ENCODE results near the gene CHRNE. TPM values are rescaled to one million over a fixed set of nuclear protein-coding genes. Genes with fewer than 3 reads are reported as not detected.

Gene CHRNE
- total RNA-seq, 2 experiments from 2014 or later: 3.2 to 3.7 TPM

DNA sequence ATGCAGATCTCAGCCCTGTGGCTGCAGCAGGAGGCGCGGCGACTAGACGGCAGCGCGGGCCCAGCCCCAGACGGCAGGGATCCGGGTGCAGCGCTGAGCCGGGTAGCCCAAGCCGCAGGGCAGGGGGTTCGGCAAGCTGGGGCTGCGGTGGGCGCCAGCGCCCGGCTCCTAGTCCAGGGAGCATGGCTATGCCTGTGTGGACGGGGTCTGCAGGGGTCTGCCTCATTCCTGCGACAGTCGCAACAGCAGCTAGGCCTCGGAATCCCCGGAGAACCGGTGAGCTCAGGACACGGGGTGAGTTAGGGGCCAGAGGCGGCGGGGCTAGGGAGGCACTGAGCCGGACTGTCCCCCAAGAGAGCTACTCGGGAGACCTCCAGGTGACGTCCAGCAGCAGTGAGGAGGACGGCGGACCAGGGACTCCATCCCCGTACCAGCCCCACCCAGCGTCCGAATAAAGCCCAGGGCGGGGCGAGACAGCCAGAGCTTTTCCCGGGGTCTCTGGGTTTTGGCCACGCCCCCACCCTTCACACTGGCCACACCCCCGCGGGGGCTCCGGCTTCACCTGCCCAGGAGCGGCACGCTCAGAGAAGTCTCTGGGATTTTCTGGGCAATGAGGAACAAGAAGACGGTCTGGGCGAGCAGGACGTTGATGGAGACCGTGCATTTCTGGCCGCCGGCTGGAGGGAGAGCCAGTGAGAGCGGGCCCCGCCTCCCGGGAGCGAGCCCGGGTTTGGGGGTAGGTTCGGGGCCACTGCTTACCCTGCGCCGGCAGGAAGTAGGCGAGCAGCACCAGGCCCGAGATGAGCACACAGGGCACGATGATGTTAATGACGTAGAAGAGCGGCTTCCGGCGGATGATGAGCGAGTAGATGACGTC lies 2.4 kb downstream of the CHRNE start:
- peak in 13 of 14 experiments; percentile 32 to 92 (median 61) for DNase-seq
- peaks cover 12% of the 10 kb centered on the region for H3K36me3 ChIP-seq (ENCODE audit: insufficient read depth, low read length)
- Mint-ChIP-seq H3K27me3 (peaks cover 10% of the 10 kb centered on the region), H3K4me3 (peak overlapping the region; percentile 94), H3K36me3 (ENCODE audit: low read depth) (peaks cover 33% of the 10 kb centered on the region), H3K4me1 (ENCODE audit: low read depth) (peaks cover 37% of the 10 kb centered on the region), H3K27ac (peak overlapping the region; percentile 94), H3K9me3 (no peaks in the 10 kb centered on the region)
- intact Hi-C loops (cut with DNase I, micrococcal nuclease): loop anchor here (5.0 kb wide), 3 partner anchors 42 to 333 kb away; partner anchors contain the start of genes GLTPD2 (in 1 of the 2), RNF167 (in 1 of the 2), SLC25A11 (in 1 of the 2) and VMO1 (in 1 of the 2)
- CTCF ChIA-PET: interaction anchor here (1.2 to 2.1 kb wide), 5 partner anchors 40 to 169 kb away, joined by 3 to 9 read pairs (median 3); partner anchors contain the start of genes CAMTA2, RNF167 and SLC25A11
- H3K4me3 ChIP-seq (ENCODE audit: low read length): peak overlapping the region; percentile 81
- no peak for TF ChIP-seq CTCF (IDR thresholded peaks at IDR 0.05)
- H3K4me1 ChIP-seq (ENCODE audit: insufficient read depth, low read length): peaks cover 52% of the 10 kb centered on the region
- H3K27ac ChIP-seq (ENCODE audit: low read depth in 1 of 2, low read length in 2 of 2): peak overlapping the region in 1 of 2 donors; percentile 16
- POLR2A ChIA-PET: interaction anchor here (0.8 to 5.9 kb wide), 17 partner anchors 9 to 757 kb away, joined by 3 to 54 read pairs (median 4); partner anchors contain the start of genes ARRB2, CAMTA2, CYB5D2 and MINK1
- H3K9me3 ChIP-seq (ENCODE audit: control insufficient read depth in 1 of 2, insufficient read depth in 1 of 2, low read length in 2 of 2): peaks cover 0 to 18% of the 10 kb centered on the region in 2 experiments
- ATAC-seq (ENCODE audit: poor library complexity): peak; percentile 43
- H3K27me3 ChIP-seq (ENCODE audit: control insufficient read depth in 1 of 2, insufficient read depth in 2 of 2, low read length in 2 of 2): no peaks in the 10 kb centered on the region

GRCh38 chr17:4899341-4900230 lies 3.3 kb downstream of the CHRNE start, which contains the start of gene C17orf107:
Gene C17orf107 (plus strand): TSS chr17:4899536. CDS start chr17:4899763, 227 bp downstream.
- ChIA-PET CTCF (interaction anchor here (0.7 to 2.1 kb wide), 11 partner anchors 9 to 190 kb away, joined by 3 to 11 read pairs (median 3); partner anchors contain the start of genes ARRB2, PFN1, RNF167 and SLC25A11), POLR2A (interaction anchor here (0.6 to 5.9 kb wide), 22 partner anchors 8 to 520 kb away, joined by 3 to 54 read pairs (median 5); partner anchors contain the start of genes ARRB2, CAMTA2, ENO3 and MINK1)
- H3K36me3 ChIP-seq (ENCODE audit: insufficient read depth, low read length): peaks cover 21% of the 10 kb centered on the region
- H3K4me1 Mint-ChIP-seq (ENCODE audit: low read depth): peaks cover 37% of the 10 kb centered on the region
- intact Hi-C loops (cut with DNase I, micrococcal nuclease): loop anchor here (5.0 kb wide), 3 partner anchors 43 to 332 kb away; partner anchors contain the start of genes GLTPD2 (in 1 of the 2), RNF167 (in 1 of the 2), SLC25A11 (in 1 of the 2) and VMO1 (in 1 of the 2)
- no peaks in the 10 kb centered on the region for H3K9me3 Mint-ChIP-seq
- H3K27ac Mint-ChIP-seq: peak within 1 kb of the TSS; percentile 94
- peak within 1 kb of the TSS; percentile 81 for H3K4me3 ChIP-seq (ENCODE audit: low read length)
- no peaks in the 10 kb centered on the region for H3K27me3 ChIP-seq (ENCODE audit: control insufficient read depth in 1 of 2, insufficient read depth in 2 of 2, low read length in 2 of 2)
- H3K36me3 Mint-ChIP-seq (ENCODE audit: low read depth): peaks cover 42% of the 10 kb centered on the region
- H3K27ac ChIP-seq (ENCODE audit: low read depth in 1 of 2, low read length in 2 of 2): peak within 1 kb of the TSS in 1 of 2 donors; percentile 55
- H3K4me1 ChIP-seq (ENCODE audit: insufficient read depth, low read length): peaks cover 52% of the 10 kb centered on the region
- H3K27me3 Mint-ChIP-seq: peaks cover 10% of the 10 kb centered on the region
- DNase-seq (peak; percentile 74 to 97 (median 90)), ATAC-seq (ENCODE audit: poor library complexity) (peak; percentile 80)
- no peak for TF ChIP-seq CTCF (IDR thresholded peaks at IDR 0.05)
- H3K9me3 ChIP-seq (ENCODE audit: control insufficient read depth in 1 of 2, insufficient read depth in 1 of 2, low read length in 2 of 2): peaks cover 0 to 18% of the 10 kb centered on the region in 2 experiments
- peak within 1 kb of the TSS; percentile 94 for H3K4me3 Mint-ChIP-seq
